Activated CD8-positive, alpha-beta memory T cell treated with anti-CD3 and anti-CD28 coated beads for 1 hour (primary cell): ENCODE data around the gene CTTNBP2.

Experiments used
- DNase-seq, 2 donors: peaks; one replicate each; pipeline ENCODE4 v3.0.0-alpha.2; 2020; ENCODE audit warnings: low read depth in 1 of 2; ENCODE audit errors: extremely low read depth in 1 of 2

CTTNBP2 gene

DNA sequence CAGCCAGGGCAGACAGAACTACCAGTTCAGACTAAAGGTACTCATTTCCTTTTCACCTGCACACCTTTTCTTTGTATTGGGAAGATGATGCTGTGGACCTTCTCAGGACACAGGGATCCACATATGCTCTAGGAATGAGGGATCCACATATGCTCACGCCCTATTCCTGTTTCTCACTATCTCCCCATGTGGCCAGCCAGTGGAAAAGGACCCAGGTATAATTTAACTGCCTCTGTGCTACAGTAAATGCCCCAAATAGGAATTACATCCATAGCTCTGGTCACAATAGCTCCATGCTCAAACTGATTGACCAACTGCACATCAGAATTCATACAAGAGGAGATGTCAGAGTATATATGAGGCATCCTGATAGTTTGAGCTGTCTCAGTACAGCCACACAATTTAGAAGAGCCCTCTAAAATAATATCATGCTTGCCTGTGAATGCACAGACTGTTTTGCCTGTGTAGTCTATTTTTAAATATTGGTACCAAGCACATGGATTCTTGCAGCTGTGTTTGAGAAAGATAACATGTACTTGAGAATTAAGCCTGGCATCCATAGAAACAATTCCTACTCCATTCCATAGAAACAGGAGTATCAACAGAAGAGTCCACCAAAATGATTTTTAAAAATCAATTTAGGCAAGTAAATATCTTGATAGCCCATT, 43.7 kb downstream of the CTTNBP2 start:
- DNase-seq = no peak

DNA sequence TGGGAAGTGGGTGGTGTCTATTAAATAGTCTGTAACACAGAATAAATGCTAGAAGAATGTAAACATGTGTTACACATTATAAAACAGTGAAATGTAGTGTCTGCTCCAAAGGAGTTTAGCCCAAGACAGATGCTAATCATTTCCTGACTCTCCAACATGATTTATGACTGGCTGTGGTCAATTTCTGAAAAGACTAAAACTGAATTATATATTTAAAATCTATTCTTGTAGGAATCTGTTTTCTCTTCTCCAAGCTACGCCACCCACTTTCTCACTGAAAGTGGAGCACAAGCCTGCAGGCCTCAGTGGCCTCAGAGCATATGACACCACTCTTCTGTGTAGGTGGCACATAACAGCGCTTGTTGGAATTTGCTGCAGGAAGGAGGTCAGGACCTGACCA, 44.4 kb downstream of the CTTNBP2 start:
- DNase-seq = no peak

DNA sequence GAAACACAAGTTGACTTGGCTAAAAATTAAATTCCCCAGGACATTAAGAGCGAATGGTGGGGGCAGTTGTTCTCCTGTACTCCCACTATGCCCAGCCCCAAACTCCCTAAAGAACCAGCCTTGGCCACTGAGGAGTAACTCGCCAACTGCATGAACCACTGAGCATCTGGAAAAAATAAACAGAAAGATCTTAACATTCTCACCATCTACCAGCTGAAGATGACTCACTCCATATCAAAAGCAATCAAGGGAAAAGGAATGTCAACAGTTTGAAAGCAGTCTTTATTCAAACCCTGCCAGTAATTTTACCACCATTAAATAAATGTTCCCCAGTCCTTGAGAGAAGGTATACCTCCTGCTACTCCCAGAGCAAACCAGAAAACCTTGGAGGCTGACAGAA, 45.4 kb downstream of the CTTNBP2 start:
- no peak for DNase-seq

DNA sequence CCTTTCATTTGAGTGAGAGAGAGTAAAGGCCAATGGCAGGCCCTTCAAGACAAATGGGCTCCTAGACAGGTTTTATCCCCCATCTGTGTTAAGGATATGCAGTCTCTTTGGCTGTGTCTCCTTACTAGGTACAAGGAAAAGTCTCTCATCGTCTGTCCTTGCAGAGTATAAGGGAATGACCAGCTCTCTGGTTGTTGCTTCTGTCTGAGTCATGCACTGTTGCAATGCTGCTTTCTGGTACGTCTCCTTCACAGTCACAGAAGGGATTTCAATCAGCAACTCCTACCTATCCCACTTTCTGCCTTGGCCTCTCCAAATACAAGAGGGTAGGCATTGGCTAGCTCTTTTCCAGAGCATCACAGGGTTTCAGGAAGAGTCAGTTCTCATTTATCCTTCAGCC, 48.1 kb downstream of the CTTNBP2 start:
- DNase-seq = no peak

DNA sequence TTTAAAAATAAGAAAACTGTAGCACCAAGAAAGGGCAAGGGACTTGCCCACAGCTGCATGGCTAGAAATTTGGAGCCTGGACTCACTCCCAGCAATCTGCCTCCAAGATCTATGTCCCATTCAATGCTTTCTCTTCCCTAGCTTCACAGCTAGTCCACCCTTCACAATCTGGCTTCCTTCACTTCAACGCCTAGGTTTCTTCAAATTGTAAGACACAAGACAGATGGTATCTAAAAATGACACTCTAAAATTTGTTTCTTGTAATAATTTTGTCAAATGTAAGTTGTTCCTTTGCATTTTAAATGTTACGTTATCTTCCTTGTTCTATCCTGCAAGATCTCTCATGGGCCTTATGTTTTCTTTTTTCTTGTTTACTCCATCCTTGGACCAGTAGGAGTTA, 48.6 kb downstream of the CTTNBP2 start:
- no peak for DNase-seq

DNA sequence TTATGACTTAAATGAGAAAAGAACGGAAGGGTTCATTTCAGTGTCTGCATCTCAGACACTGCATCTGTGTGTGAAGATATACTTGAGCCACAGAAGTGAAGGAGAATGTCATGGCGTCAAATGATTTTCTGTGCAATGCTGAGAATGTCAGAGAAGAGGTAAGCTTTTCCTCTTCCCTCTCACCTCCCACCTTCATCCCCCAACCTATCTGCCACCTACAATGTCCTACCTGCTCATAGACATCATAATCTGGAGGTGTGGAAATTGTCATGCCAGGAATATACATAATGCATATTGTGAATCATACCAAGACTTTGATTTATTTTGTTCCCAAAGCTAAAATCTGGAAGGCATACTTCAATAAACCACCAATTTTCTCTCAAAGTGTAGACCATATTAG, 53.7 kb downstream of the CTTNBP2 start:
- DNase-seq = no peak

DNA sequence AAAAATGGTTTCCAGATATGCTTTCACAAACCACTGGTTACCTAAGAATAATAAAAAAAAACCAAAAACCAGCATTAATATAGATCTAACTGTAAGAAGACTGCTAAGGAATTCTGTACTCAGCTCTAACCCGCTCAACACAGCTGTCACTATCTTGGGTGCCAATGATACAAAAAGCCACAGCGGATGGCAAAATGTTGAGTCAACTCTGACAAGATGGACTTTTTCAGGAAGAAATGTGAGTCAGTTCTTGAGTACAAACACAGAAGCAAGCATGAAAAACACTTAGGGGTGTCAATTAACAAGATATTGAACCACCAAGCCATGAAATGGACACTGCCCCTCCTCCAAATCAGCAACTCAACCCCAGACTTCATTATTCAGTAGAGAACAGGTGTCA, 55.0 kb downstream of the CTTNBP2 start:
- DNase-seq = no peak

DNA sequence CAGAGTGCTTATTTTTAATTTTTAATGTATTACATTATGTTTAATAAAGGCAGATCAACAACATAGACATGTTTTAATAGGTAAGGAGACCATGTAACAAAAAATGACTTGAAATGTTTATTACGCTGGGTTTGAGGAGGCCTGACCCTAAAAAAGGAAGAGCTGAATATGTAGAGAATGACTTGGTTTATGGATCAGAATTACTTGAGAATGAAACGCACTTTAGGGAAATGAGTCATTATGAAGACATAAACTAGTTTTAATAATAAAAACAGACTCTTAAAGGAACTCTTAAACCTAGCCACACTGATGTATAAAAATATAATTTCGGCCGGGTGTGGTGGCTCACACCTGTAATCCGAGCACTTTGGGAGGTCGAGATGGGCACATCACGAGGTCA, 56.5 kb downstream of the CTTNBP2 start:
- DNase-seq = no peak

DNA sequence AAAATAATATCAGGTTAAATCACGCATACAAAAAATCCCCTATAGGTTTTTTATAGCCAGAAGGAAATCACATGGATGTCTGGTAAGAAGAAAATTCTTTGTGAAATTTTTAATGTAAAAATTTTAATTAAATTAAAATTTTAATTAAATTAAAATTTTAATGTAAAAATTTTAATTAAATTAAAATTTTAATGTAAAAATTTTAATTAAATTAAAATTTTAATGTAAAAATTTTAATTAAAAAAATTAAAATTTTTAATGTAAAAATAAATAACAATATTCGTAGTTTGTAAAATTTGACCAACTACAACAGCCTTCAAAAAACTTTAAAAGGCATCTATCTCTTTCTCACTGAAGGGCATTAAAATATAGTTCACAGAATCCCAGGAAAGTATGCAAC, 61.5 kb downstream of the CTTNBP2 start:
- DNase-seq = no peak

DNA sequence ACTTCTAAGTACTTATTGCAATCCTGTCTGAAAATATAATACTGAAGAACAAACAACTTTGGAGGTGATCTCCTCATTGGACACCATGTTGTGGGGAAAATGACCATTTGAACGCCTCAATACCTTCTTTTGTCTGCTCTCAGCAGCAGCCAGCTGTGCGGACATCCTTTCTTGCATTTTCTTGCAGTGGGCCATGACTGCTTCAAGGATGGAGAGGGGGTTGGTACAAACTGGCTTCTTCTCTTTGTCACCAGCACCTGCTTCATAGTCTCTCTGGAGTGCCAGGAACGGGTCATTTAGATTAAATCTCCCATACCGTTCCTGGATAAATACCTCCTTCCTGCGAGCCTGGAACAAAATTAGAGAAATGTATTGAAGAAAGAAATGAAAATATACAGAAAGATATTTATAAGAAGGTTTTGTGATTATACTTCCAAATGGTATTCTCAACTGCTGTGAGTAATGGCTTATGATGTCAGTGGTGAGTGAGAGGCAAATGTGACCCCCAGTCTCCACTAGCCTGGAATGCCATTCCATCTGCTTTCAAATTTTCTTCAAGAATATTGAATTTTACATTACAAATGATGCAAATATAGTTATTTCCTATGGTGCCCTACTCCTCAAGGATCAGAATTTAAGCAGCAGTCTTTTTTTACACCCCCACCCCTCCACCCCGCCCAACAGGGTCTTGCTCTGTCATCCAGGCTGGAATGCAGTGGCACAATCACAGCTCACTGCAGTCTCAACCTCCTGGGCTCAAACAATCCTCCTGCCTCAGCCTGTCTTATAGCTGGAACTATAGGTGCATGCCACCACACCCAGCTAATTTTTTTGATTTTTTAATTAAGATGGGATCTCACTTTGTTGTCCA, 62.4 kb downstream of the CTTNBP2 start:
- DNase-seq = no peak

DNA sequence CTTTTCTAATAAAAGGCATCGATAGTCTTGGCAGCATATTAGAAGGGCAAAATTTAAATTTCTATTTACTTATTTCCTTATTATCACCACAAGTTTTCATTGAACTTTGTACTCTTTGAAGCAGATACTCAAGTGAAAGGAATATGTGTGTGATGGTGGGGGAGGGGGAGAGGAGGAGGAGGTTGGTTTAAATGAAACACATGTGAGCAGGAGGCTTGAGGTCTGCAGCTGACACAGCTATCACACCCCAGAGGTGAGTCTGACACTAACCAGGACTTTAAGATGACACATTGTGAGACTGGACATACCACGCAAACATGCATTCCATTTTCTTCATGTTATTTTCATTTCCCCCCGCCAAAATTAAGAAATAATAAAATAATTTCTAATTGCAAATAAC, 63.3 kb downstream of the CTTNBP2 start:
- no peak for DNase-seq

DNA sequence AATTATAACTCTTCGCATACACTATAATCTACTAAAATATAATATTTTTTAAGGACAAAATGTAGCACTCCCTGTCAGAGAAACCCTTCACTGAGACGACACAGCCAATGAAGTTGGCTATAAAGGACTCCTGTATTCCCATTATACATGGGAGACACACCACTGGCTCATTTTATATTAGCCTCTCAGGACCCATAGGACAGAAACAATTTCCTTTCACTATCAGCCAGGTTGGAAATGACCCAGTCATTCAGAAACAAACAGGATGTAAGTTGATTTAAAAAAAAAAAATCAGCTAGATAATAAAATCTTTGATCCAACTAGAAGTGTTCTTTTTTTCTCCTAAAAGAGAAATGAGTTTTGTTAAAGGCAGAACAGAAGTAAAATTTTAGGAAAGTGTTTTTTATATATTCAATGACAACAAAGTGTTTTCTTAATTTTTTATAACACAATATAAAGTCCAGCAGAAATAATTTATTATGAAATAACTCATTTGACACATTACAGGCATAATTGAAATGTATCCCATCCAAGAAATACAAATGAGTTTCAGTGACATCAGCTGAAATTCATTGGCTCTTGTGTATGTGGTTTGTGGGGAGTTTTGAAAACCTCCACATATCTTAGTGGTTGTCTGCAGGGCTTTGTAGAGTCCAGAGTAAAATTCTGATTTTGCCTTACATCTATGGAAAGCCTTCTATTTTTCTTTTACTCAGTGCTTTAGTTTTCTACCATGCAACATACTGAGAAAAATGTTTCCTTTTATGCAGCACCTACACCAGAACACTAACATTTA, 64.1 kb downstream of the CTTNBP2 start:
- no peak for DNase-seq

DNA sequence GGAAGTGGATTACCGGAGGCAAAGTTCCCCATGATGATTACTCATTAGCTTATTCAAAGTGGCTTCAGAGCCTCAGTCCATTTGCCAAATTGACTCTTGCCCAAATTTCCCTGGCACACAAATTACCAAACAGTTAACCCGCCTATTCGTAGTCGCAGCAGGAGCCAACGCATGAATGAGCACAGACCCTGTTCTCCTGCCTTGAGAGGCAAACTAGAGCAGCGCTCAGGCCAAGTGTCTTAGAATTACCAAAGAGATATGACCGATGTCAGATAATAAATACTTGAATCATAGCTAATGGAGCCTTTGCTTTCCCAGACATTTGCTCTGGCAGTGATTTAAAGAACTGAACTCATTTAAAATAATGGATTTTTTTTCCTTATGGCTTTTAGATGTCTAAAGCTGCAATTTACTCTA, 64.9 kb downstream of the CTTNBP2 start:
- no peak for DNase-seq

DNA sequence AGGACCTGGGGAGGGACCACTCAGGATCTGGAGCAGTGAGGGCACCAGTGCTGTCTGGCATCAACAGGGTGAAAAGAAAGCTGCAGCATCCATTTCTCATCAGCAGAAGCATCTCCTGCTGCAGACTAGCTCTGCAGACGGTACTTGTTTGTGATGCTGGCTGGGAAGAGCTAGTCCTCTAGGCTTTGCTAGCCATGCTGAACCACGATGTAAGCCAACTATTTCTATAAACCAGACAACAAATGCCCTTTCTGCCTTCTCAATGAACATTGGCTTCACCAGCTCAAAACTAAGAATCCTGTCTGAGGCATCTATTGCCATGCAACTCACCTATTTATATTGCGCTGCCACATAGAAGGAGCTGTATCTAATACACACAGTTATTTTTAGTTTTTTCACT, 65.6 kb downstream of the CTTNBP2 start:
- no peak for DNase-seq

DNA sequence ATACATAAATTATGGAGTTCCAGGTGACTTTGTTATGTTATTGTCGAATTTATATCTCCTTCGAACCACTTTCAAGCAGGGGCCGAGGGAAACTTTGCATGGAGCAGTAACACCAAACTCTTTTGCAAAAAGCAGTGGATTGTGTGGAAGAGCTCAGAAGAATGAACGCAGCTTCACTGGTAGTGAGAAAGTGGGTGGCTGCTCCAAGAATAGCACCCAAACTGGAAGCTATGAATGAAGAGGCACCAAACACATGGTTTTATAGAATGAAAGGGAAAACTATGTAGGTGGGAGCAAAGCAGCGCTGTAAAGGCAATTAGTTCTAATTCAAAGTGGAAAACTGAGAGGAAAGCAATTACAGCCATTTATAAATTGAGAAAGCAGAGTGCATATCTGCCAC, 67.2 kb downstream of the CTTNBP2 start:
- DNase-seq = no peak

DNA sequence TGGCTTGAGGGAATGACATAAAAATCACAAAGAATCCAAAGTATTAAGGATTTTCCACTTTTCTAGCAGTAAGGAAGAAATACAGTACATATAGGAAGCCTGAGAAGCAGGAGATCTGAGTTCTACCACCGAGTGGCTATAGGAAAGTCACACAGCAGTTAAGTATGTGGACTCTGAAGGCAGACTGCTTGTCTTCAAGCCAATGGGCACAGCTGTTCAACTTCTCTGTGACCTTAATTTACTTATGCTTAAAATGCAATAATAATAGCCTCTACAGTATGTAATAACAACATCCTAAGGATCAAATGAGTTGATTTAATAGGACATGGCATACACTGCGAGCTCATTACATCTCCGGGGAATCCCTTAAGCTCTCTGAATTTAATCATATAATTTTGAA, 68.0 kb downstream of the CTTNBP2 start:
- no peak for DNase-seq

DNA sequence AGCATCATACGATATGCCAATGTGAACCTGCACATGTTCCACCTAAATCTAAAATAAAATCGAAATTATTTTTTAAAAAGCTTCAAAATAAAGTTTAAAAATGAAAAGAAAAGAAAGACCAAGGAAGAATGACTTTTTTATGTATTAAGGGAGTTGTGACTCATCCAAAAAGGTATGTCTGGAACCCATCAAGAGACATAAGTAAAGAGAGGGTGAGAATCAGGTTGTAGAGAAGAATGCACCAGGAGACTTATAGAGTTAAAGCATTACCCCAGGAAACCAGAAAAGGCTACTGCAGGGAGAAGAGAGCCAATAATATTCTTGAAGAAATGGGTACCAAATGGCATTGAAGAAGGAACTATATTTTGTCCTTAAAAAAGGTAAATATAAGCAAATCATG, 69.8 kb downstream of the CTTNBP2 start:
- DNase-seq = no peak

DNA sequence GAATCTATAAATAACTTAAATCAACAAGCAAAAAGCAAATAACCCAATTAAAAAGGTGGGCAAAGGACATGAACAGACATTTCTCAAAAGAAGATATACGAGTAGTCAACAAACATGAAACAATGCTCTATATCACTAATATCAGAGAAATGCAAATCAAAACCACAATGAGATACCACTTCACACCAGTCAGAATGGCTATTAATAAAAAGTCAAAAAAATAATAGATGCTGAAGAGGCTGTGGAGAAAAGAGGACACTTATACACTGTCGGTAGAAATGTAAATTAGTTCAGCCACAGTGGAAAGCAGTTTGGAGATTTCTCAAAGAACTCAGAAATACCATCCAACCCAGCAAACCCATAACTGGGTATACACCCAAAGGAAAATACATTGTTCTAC, 70.6 kb downstream of the CTTNBP2 start:
- no peak for DNase-seq

DNA sequence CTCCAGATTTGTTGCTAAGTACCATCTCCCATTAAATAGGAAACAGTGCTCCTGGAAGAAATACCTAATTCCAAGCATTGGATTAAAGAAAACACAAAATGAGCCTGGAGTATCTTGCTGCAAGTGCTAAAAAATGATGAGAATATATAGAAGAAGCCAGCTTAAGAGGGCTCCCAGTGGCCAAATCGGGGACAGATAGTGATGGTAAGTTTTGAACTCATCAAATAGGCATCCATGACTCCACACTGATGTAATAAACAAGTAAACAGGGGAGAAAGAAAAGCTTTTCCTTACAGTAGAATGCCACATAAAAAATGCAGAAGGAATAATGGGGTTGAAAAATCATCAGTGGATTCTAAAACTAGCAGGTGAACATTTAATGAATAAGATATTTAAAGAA, 72.4 kb downstream of the CTTNBP2 start:
- no peak for DNase-seq

DNA sequence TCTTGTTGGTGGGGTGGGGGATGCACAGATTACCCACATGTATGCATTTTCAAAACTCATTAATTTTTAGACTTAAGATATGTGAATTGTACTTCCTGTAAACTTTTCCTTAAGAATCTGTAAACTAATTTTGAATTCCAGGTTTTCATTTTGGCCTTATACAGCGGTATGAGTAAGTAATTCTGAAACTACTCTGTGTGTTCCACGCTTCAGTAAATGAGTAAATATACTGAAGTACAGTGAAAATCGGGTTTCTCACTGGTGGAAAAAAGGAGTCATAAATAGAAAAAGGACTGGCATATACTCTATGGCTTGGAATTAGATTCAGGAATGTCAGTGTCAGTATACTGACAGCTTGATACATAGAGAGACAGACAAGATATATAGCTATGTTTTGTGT, 72.8 kb downstream of the CTTNBP2 start:
- no peak for DNase-seq

DNA sequence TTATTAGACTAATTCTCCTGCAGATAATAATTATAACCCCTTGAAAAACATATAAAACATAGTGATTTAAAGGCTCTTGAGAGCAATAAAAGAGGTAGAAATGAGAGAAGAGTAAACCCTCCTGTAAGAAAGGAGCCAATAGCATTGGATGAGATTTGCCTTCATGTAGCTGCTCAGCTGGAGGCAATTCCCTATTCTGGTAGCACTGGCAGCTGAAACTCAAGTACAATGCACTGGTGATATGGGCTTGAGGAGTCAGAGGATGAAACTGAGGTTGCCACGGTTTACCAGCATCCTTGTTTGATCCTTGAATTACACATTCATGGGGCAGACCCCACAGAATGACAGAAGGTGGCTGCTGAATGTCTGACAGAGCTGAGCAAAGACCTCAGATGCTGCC, 76.4 kb downstream of the CTTNBP2 start:
- no peak for DNase-seq

DNA sequence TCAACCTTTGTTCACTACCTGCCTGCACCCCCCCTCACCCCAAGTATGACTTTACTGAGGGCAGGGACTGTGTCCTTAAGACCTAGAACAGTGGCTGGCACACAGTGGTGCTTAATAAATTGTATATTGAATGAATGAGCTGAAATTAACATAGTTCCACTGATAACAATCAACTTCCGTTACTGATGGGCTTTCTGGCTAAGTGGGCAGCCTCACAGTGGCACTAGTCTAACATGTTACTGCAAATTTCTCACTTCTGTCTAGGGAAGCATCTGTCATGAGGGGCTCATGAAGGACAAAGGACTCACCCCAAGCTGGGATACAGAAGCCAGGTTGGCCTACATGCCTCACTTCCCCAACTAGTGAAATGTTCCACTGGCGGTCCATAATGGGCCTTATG, 79.3 kb downstream of the CTTNBP2 start:
- DNase-seq = no peak
